ENCODE data around the gene RNF115.
"Not testable (repeated sequence)": the region's sequence is repeated elsewhere in the genome, so short reads cannot be mapped to it uniquely, and the experiment has no call there.

Gene RNF115

GRCh38 chr1:145771056-145771455 is 52.8 kb downstream of the RNF115 start:
- DNase-seq: no peak

GRCh38 chr1:145768004-145768403 is 55.9 kb downstream of the RNF115 start:
- not testable (repeated sequence) for DNase-seq

GRCh38 chr1:145766926-145767325 is 57.0 kb downstream of the RNF115 start:
- DNase-seq: not testable (repeated sequence)

- not testable (repeated sequence) for DNase-seq
These were observed 58.1 kb downstream of the RNF115 start for GRCh38 chr1:145765585-145766360.

- DNase-seq: not testable (repeated sequence)
These were observed 58.8 kb downstream of the RNF115 start for GRCh38 chr1:145765127-145765526.

GRCh38 chr1:145764231-145764940 is 59.5 kb downstream of the RNF115 start:
- DNase-seq: not testable (repeated sequence)

GRCh38 chr1:145762001-145762400 is 61.9 kb downstream of the RNF115 start:
- not testable (repeated sequence) for DNase-seq

- not testable (repeated sequence) for DNase-seq
These were observed 62.4 kb downstream of the RNF115 start for GRCh38 chr1:145761498-145761897.

- not testable (repeated sequence) for DNase-seq
These were observed 63.4 kb downstream of the RNF115 start for GRCh38 chr1:145760395-145760949.

GRCh38 chr1:145759721-145760120 is 64.2 kb downstream of the RNF115 start:
- DNase-seq: no peak

GRCh38 chr1:145758575-145758974 is 65.3 kb downstream of the RNF115 start:
- no peak for DNase-seq

GRCh38 chr1:145758116-145758515 is 65.8 kb downstream of the RNF115 start:
- no peak for DNase-seq

GRCh38 chr1:145757420-145757819 is 66.5 kb downstream of the RNF115 start:
- no peak for DNase-seq

- no peak for DNase-seq
These were observed 72.3 kb downstream of the RNF115 start for GRCh38 chr1:145751491-145752037.

GRCh38 chr1:145750426-145750825 is 73.5 kb downstream of the RNF115 start:
- no peak for DNase-seq

- DNase-seq: no peak
These were observed 76.3 kb downstream of the RNF115 start for GRCh38 chr1:145747398-145748247.

- DNase-seq: no peak
These were observed 83.6 kb downstream of the RNF115 start for GRCh38 chr1:145740269-145740668.

GRCh38 chr1:145736191-145736590 is 87.7 kb downstream of the RNF115 start:
- DNase-seq: no peak

- DNase-seq: no peak
These were observed 93.0 kb downstream of the RNF115 start for GRCh38 chr1:145730900-145731299.

GRCh38 chr1:145730467-145730866 is 93.4 kb downstream of the RNF115 start:
- no peak for DNase-seq

GRCh38 chr1:145729666-145730436 is 94.0 kb downstream of the RNF115 start:
- DNase-seq: no peak

- DNase-seq: no peak
These were observed 94.7 kb downstream of the RNF115 start for GRCh38 chr1:145729196-145729595.

All from activated gamma-delta T cell (primary cell).